H1 (cell line): ENCODE measurements around the gene MEP1B. TPM values are rescaled to one million over a fixed set of nuclear protein-coding genes. Genes with fewer than 3 reads are reported as not detected.

ENCODE experiments used
- CTCF ChIA-PET: fragments of 300-600 bp; sonication (Branson Sonifier 250); formaldehyde crosslinking; loops from one replicate; lab custom pipeline; 2021; ENCODE audit not compliant: partially characterized antibody; lab: Charles Lee
- POLR2A ChIA-PET: fragments of 300-600 bp; sonication (Branson Sonifier 250); formaldehyde crosslinking; loops from one replicate; lab custom pipeline; 2021; ENCODE audit warnings: inconsistent platforms; ENCODE audit not compliant: partially characterized antibody; lab: Charles Lee
- DNase-seq, 2 experiments: peaks; one replicate each; pipeline versions ENCODE4 v3.0.0 to v3.0.0-alpha.2; 2010 to 2022; ENCODE audit warnings: low spot score in 2 of 2, low read depth in 1 of 2, mixed read lengths in 1 of 2
- FAIRE-seq: peaks from 2 replicates; lab custom pipeline; 2011; peaks lifted over from hg19 to GRCh38; lab: Jason Lieb, UNC
- H2AFZ ChIP-seq: 2 replicates; pipeline ENCODE4 v1.8.1; 2012; ENCODE audit warnings: low read length, inconsistent platforms
- H2AK5ac ChIP-seq: 2 replicates; pipeline ENCODE4 v1.6.1; 2013; ENCODE audit warnings: low read depth, low read length
- H2BK120ac ChIP-seq: replicated peaks from 2 replicates; pipeline ENCODE3; 2013; ENCODE audit warnings: low read depth, low read length, inconsistent platforms
- H2BK12ac ChIP-seq: 2 replicates; pipeline ENCODE4 v1.6.1; 2013; ENCODE audit warnings: low read depth, low read length
- H2BK15ac ChIP-seq: 2 replicates; pipeline ENCODE4 v1.6.1; 2013; ENCODE audit warnings: low read length
- H2BK20ac ChIP-seq: 2 replicates; pipeline ENCODE4 v1.6.1; 2013; ENCODE audit warnings: low read length
- H2BK5ac ChIP-seq: 2 replicates; pipeline ENCODE4 v1.6.1; 2013; ENCODE audit warnings: low read depth, low read length
- H3K14ac ChIP-seq: 2 replicates; pipeline ENCODE4 v1.6.1; 2013; ENCODE audit warnings: inconsistent platforms; ENCODE audit not compliant: insufficient read length
- H3K18ac ChIP-seq: 2 replicates; pipeline ENCODE4 v1.6.1; 2013; ENCODE audit warnings: low read length; ENCODE audit errors: extremely low read depth
- H3K23ac ChIP-seq: 2 replicates; pipeline ENCODE4 v1.6.1; 2013; ENCODE audit warnings: inconsistent platforms; ENCODE audit not compliant: insufficient read length
- H3K23me2 ChIP-seq: 2 replicates; pipeline ENCODE4 v1.6.1; 2013; ENCODE audit warnings: low read depth, low read length
- H3K27ac ChIP-seq: 2 replicates; pipeline ENCODE4 v1.6.1; 2011; ENCODE audit warnings: low read depth, low read length, inconsistent platforms
- H3K27me3 ChIP-seq, 4 experiments: replicated peaks in 1 of 4; 1 replicate in 1 of 4; 2 replicates in 3 of 4; pipeline versions ENCODE4 v1.6.1 to v1.8.1; 2011 to 2013; ENCODE audit warnings: low read length in 3 of 4, mild to moderate bottlenecking in 3 of 4, inconsistent platforms in 2 of 4, mixed read lengths in 2 of 4, moderate library complexity in 1 of 4; ENCODE audit not compliant: control insufficient read depth in 3 of 4, insufficient read depth in 3 of 4; ENCODE audit errors: extremely low read depth in 1 of 4
- H3K36me3 ChIP-seq, 4 experiments: 2 replicates each; pipeline versions ENCODE4 v1.6.1 to v1.8.1; 2011 to 2013; ENCODE audit warnings: mild to moderate bottlenecking in 4 of 4, low read length in 3 of 4, moderate library complexity in 2 of 4, control low read depth in 1 of 4, inconsistent platforms in 1 of 4; ENCODE audit not compliant: insufficient read depth in 4 of 4, control insufficient read depth in 2 of 4
- H3K4ac ChIP-seq: replicated peaks from 2 replicates; pipeline ENCODE3; 2013; ENCODE audit warnings: low read length, low read depth, mixed read lengths, inconsistent platforms; ENCODE audit not compliant: insufficient read length
- H3K4me1 ChIP-seq, 4 experiments: replicated peaks in 1 of 4; 1 replicate in 1 of 4; 2 replicates in 3 of 4; pipeline versions ENCODE4 v1.6.1 to v1.8.1; 2011 to 2013; ENCODE audit warnings: low read length in 3 of 4, inconsistent platforms in 2 of 4, mixed read lengths in 1 of 4; ENCODE audit not compliant: insufficient read depth in 4 of 4, control insufficient read depth in 3 of 4
- H3K4me2 ChIP-seq, 2 experiments: 2 replicates each; pipeline versions ENCODE4 v1.6.1 to v1.8.1; 2011 to 2013; ENCODE audit warnings: low read depth in 2 of 2, low read length in 2 of 2, control low read depth in 1 of 2, inconsistent platforms in 1 of 2, mild to moderate bottlenecking in 1 of 2; ENCODE audit not compliant: insufficient read depth in 1 of 2
- H3K4me3 ChIP-seq, 4 experiments: fragments of 200-600, 300-600 bp in 1 of 4; sonication (generic), shearing (Covaris generic), sonication (Bioruptor Twin) in 1 of 4; 2 replicates each; pipeline versions ENCODE4 v1.5.1 to v1.8.1; 2011 to 2016; ENCODE audit warnings: low read length in 4 of 4, low read depth in 3 of 4, control low read depth in 2 of 4, inconsistent platforms in 2 of 4, mild to moderate bottlenecking in 2 of 4, mixed read lengths in 1 of 4, moderate library complexity in 1 of 4; ENCODE audit not compliant: insufficient read depth in 2 of 4; ENCODE audit errors: extremely low read depth in 1 of 4
- H3K56ac ChIP-seq: replicated peaks from 2 replicates; pipeline ENCODE3; 2013; ENCODE audit warnings: low read depth, mild to moderate bottlenecking, mixed read lengths, low read length, inconsistent platforms; ENCODE audit not compliant: insufficient read length
- H3K79me1 ChIP-seq: 2 replicates; pipeline ENCODE4 v1.6.1; 2013; ENCODE audit warnings: low read depth, low read length, control low read depth
- H3K79me2 ChIP-seq, 2 experiments: 2 replicates each; pipeline versions ENCODE4 v1.6.1 to v1.8.1; 2012 to 2013; ENCODE audit warnings: low read length in 2 of 2, mild to moderate bottlenecking in 2 of 2, inconsistent platforms in 1 of 2; ENCODE audit not compliant: insufficient read depth in 2 of 2, control insufficient read depth in 1 of 2
- H3K9ac ChIP-seq, 4 experiments: replicated peaks in 1 of 4; 1 replicate in 1 of 4; 2 replicates in 3 of 4; pipeline versions ENCODE4 v1.6.1 to v1.8.1; 2011 to 2013; ENCODE audit warnings: low read depth in 3 of 4, low read length in 3 of 4, control low read depth in 2 of 4, mild to moderate bottlenecking in 2 of 4, moderate library complexity in 2 of 4, inconsistent platforms in 1 of 4; ENCODE audit errors: extremely low read depth in 1 of 4
- H3K9me3 ChIP-seq, 2 experiments: 2 replicates each; pipeline versions ENCODE4 v1.6.1 to v1.8.1; 2012 to 2013; ENCODE audit warnings: mild to moderate bottlenecking in 2 of 2, moderate library complexity in 2 of 2, control low read depth in 1 of 2, inconsistent platforms in 1 of 2, low read depth in 1 of 2, low read length in 1 of 2, mixed read lengths in 1 of 2; ENCODE audit not compliant: insufficient read depth in 2 of 2
- H4K20me1 ChIP-seq, 2 experiments: replicated peaks in 1 of 2; 2 replicates each; pipeline versions ENCODE3 to v1.8.1; 2011 to 2013; ENCODE audit warnings: inconsistent platforms in 2 of 2, low read length in 2 of 2, mild to moderate bottlenecking in 1 of 2; ENCODE audit not compliant: insufficient read depth in 2 of 2, control insufficient read depth in 1 of 2
- H4K5ac ChIP-seq: 2 replicates; pipeline ENCODE4 v1.6.1; 2013; ENCODE audit warnings: low read length, low read depth, mixed read lengths, inconsistent platforms; ENCODE audit not compliant: insufficient read length
- H4K8ac ChIP-seq: 2 replicates; pipeline ENCODE4 v1.8.0; 2013; ENCODE audit warnings: mild to moderate bottlenecking, moderate library complexity, low read length, inconsistent platforms; ENCODE audit not compliant: insufficient read depth; ENCODE audit errors: extremely low read depth
- H4K91ac ChIP-seq: replicated peaks from 2 replicates; pipeline ENCODE3; 2013; ENCODE audit warnings: low read length, mixed read lengths, inconsistent platforms; ENCODE audit not compliant: insufficient read length
- EZH2 ChIP-seq: fragments of 200-600 bp; sonication (generic); IDR thresholded peaks from 2 replicates; pipeline ENCODE4 v1.7.1; 2012; ENCODE audit warnings: low read depth, mild to moderate bottlenecking, moderate library complexity, low read length, inconsistent platforms; ENCODE audit not compliant: severe bottlenecking
- GTF2F1 ChIP-seq: IDR thresholded peaks from 2 replicates; pipeline ENCODE4 v1.6.1; 2012; ENCODE audit warnings: low read depth, low read length, improper control_type of control experiment, borderline replicate concordance
- HDAC2 ChIP-seq, 2 experiments: fragments of 300-600 bp in 1 of 2; sonication (generic) in 1 of 2; IDR thresholded peaks; 2 replicates each; pipeline ENCODE4 v1.6.1; 2011 to 2012; ENCODE audit warnings: low read depth in 2 of 2, low read length in 2 of 2, mild to moderate bottlenecking in 2 of 2, moderate library complexity in 2 of 2, borderline replicate concordance in 1 of 2, inconsistent platforms in 1 of 2
- JUND ChIP-seq: IDR thresholded peaks from 2 replicates; pipeline ENCODE4 v1.6.1; 2011; ENCODE audit warnings: mild to moderate bottlenecking, improper control_type of control experiment, low read length
- MAFK ChIP-seq: IDR thresholded peaks from 2 replicates; pipeline ENCODE4 v1.6.1; 2012; ENCODE audit warnings: low read depth, mild to moderate bottlenecking, improper control_type of control experiment, low read length
- NRF1 ChIP-seq: IDR thresholded peaks from 2 replicates; pipeline ENCODE4 v1.6.1; 2011; ENCODE audit warnings: mild to moderate bottlenecking, low read depth, low read length, improper control_type of control experiment
- POLR2A ChIP-seq, 2 experiments: IDR thresholded peaks; 1 replicate in 1 of 2; 2 replicates in 1 of 2; pipeline ENCODE4 v1.6.1; 2011; ENCODE audit warnings: low read depth in 2 of 2, low read length in 2 of 2, mild to moderate bottlenecking in 2 of 2; ENCODE audit errors: control extremely low read depth in 1 of 2
- SIX5 ChIP-seq: IDR thresholded peaks from 2 replicates; pipeline ENCODE4 v1.6.1; 2011; ENCODE audit warnings: mild to moderate bottlenecking, low read depth, low read length
- SRF ChIP-seq: IDR thresholded peaks from 2 replicates; pipeline ENCODE4 v1.6.1; 2011; ENCODE audit warnings: mild to moderate bottlenecking, low read depth, low read length, moderate library complexity
- SUZ12 ChIP-seq: fragments of 200-600 bp; sonication (generic); IDR thresholded peaks from 2 replicates; pipeline ENCODE4 v1.6.1; 2012; ENCODE audit warnings: mild to moderate bottlenecking, inconsistent platforms, low read length, moderate library complexity, mixed read lengths
- TCF12 ChIP-seq: IDR thresholded peaks from 2 replicates; pipeline ENCODE4 v1.6.1; 2011; ENCODE audit warnings: low read depth, mild to moderate bottlenecking, low read length
- WGBS, 2 experiments: shearing (Covaris generic) in 1 of 2; methylation state at CpG; one replicate each; pipeline versions ENCODE4 v1.1.6 to v1.1.7; 2013 to 2015; ENCODE audit warnings: low lambda C conversion rate in 2 of 2, mixed read lengths in 2 of 2, inconsistent platforms in 1 of 2, low coverage in 1 of 2, missing lambda C conversion rate in 1 of 2; ENCODE audit not compliant: insufficient replicate concordance in 2 of 2, insufficient coverage in 1 of 2, insufficient read length in 1 of 2; ENCODE audit errors: extremely low coverage in 1 of 2, missing lambda C conversion rate in 1 of 2; 5-methylcytosine and 5-hydroxymethylcytosine counted together
- polyA plus RNA-seq, 7 experiments: library from polyadenylated mRNA; depleted of rRNA in 3 of 7; stranded (reverse) in 5 of 7; unstranded in 2 of 7; fragments of >200 nt in 5 of 7; fragments of 200-250 nt in 2 of 7; gene quantifications; 1 replicate in 5 of 7; 2 replicates in 1 of 7; 4 replicates in 1 of 7; pipeline versions ENCODE4 v1.2.1 to v1.2.3, GENCODE V29; 2011 to 2013; ENCODE audit warnings: missing spikeins in 2 of 7, mixed read lengths in 2 of 7
- total RNA-seq: library from RNA; stranded (reverse); fragmentation: NEBNext Ultra II Directional; extraction: Animal tissue kit (Norgen Biotek cat#: 25700); gene quantifications from 2 replicates; pipeline ENCODE4 v1.2.1, GENCODE V29; 2021

Gene MEP1B
- total and polyA plus RNA-seq, 2 of the 8 experiments (the other 6 are each of a cell fraction or from before 2014, with no cell fraction given) = not detected

DNA sequence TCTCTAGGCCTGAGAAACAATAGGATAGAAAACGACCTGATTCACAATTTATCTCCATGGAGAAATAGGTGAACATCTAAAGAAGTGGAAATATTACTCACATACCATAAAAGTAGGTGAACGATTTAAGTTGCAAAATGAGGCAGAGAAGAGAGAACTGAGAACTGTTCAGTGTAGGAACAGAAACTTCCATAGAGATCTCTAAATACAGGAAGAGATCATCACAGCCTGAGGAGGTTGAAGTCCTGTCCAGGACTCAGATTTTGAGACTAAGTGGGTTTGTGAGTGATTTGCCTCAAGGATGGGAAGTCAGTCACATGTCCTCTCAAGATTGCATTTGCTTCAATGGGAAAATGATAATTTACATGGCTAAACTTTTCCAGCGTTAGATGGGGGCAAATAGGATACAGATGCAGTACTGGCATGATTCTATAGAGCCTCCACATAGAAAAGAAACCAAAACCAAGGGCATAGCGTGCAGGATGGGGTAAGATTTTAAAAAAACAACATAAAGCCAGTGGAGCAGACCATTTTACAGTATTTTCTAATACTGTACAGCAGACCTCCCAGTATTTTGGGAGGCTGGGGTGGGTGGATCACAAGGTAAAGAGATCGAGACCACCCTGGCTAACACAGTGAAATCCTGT is 68.8 kb downstream of the MEP1B start:
- Histone ChIP-seq H4K91ac (no peak overlapping the region), H3K56ac (no peak overlapping the region), H3K18ac (no peak overlapping the region), H3K36me3 (no peaks in the 10 kb centered on the region), H4K20me1 (no peaks in the 10 kb centered on the region), H3K4me3 (no peak overlapping the region), H4K8ac (no peak overlapping the region), H3K4ac (no peak overlapping the region), H3K27me3 (no peaks in the 10 kb centered on the region; a peak in 1 of 7 replicates), H3K23me2 (no peaks in the 10 kb centered on the region), H3K79me2 (no peaks in the 10 kb centered on the region), H2BK5ac (no peak overlapping the region), H3K4me2 (no peak overlapping the region), H3K23ac (no peak overlapping the region), H3K14ac (no peak overlapping the region), H3K27ac (no peak overlapping the region), H2AK5ac (no peak overlapping the region), H3K79me1 (no peaks in the 10 kb centered on the region), H4K5ac (no peak overlapping the region), H3K9me3 (no peaks in the 10 kb centered on the region), H3K4me1 (no peaks in the 10 kb centered on the region), H2BK120ac (no peak overlapping the region), H2BK20ac (no peak overlapping the region), H3K9ac (no peak overlapping the region), H2BK12ac (no peak overlapping the region), H2BK15ac (no peak overlapping the region), H2AFZ (no peak overlapping the region)
- ChIA-PET CTCF (interaction anchor here (0.6 to 0.7 kb wide), 2 partner anchors 336 to 485 kb away, joined by 3 read pairs; no protein-coding TSS in a partner anchor), POLR2A (no interaction called here)
- DNase-seq = no peak
- WGBS, 2 experiments = 83% methylated on average over 5 of the region's 5 CpGs; no CpG with 5 or more reads in 1 of the 2 experiments
- no peak for FAIRE-seq
- TF ChIP-seq MAFK (no peak), SUZ12 (no peak), TCF12 (no peak), SIX5 (no peak), POLR2A (IDR thresholded peaks at IDR 0.05; ENCODE audit: control extremely low read depth in 1 of 2, low read depth in 2 of 2, low read length in 2 of 2) (no peak), GTF2F1 (no peak), NRF1 (no peak), JUND (no peak), SRF (no peak), HDAC2 (IDR thresholded peaks at IDR 0.05; ENCODE audit: borderline replicate concordance in 1 of 2, low read depth in 2 of 2, low read length in 2 of 2) (no peak), EZH2 (no peak)
